ENCODE data around the gene SP140.
A peak's percentile ranks its signal among the peaks of the same experiment; 100 is the strongest.
"Not testable (repeated sequence)": the region's sequence is repeated elsewhere in the genome, so short reads cannot be mapped to it uniquely, and the experiment has no call there.

SP140 gene

GRCh38 chr2:230209422-230210051 lies 16.0 kb upstream of the SP140 start:
- no peaks in the 10 kb centered on the region for H3K27me3 ChIP-seq (ENCODE audit: control insufficient read depth in 1 of 2, insufficient read depth in 2 of 2, low read length in 2 of 2)
- H3K9me3 ChIP-seq (ENCODE audit: low read length) = no peaks in the 10 kb centered on the region
- no peak overlapping the region for H3K9ac ChIP-seq (ENCODE audit: low read length)
- peaks cover 75% of the 10 kb centered on the region for H3K36me3 ChIP-seq (ENCODE audit: insufficient read depth, low read length)
- H3K27ac ChIP-seq (ENCODE audit: low read depth, low read length) = no peak overlapping the region
- H3K4me3 ChIP-seq (ENCODE audit: low read depth in 1 of 2, low read length in 2 of 2) = no peak overlapping the region
- H3K4me1 ChIP-seq (ENCODE audit: insufficient read depth, low read length) = no peaks in the 10 kb centered on the region

- H3K27ac ChIP-seq (ENCODE audit: low read depth, low read length) = no peak overlapping the region
- H3K9ac ChIP-seq (ENCODE audit: low read length) = no peak overlapping the region
- peaks cover 29% of the 10 kb centered on the region for H3K36me3 ChIP-seq (ENCODE audit: insufficient read depth, low read length)
- H3K4me1 ChIP-seq (ENCODE audit: insufficient read depth, low read length) = peaks cover 9% of the 10 kb centered on the region
- H3K27me3 ChIP-seq (ENCODE audit: control insufficient read depth in 1 of 2, insufficient read depth in 2 of 2, low read length in 2 of 2) = no peaks in the 10 kb centered on the region
- no peaks in the 10 kb centered on the region for H3K9me3 ChIP-seq (ENCODE audit: low read length)
- H3K4me3 ChIP-seq (ENCODE audit: low read depth in 1 of 2, low read length in 2 of 2) = no peak overlapping the region
These were observed 9.0 kb upstream of the SP140 start for GRCh38 chr2:230216489-230216888.

- Histone ChIP-seq H3K27me3 (ENCODE audit: control insufficient read depth in 1 of 2, insufficient read depth in 2 of 2, low read length in 2 of 2) (no peaks in the 10 kb centered on the region), H3K27ac (ENCODE audit: low read depth, low read length) (no peak overlapping the region), H3K4me1 (ENCODE audit: insufficient read depth, low read length) (peaks cover 9% of the 10 kb centered on the region), H3K9ac (ENCODE audit: low read length) (no peak overlapping the region), H3K4me3 (ENCODE audit: low read depth in 1 of 2, low read length in 2 of 2) (no peak overlapping the region), H3K9me3 (ENCODE audit: low read length) (no peaks in the 10 kb centered on the region), H3K36me3 (ENCODE audit: insufficient read depth, low read length) (peaks cover 19% of the 10 kb centered on the region)
These were observed 8.1 kb upstream of the SP140 start for GRCh38 chr2:230217424-230217823.

GRCh38 chr2:230218421-230218820 lies 7.1 kb upstream of the SP140 start:
- H3K27me3 ChIP-seq (ENCODE audit: control insufficient read depth in 1 of 2, insufficient read depth in 2 of 2, low read length in 2 of 2) = no peaks in the 10 kb centered on the region
- H3K27ac ChIP-seq (ENCODE audit: low read depth, low read length) = no peak overlapping the region
- H3K9ac ChIP-seq (ENCODE audit: low read length) = no peak overlapping the region
- H3K36me3 ChIP-seq (ENCODE audit: insufficient read depth, low read length) = peaks cover 10% of the 10 kb centered on the region
- H3K9me3 ChIP-seq (ENCODE audit: low read length) = no peaks in the 10 kb centered on the region
- peaks cover 9% of the 10 kb centered on the region for H3K4me1 ChIP-seq (ENCODE audit: insufficient read depth, low read length)
- H3K4me3 ChIP-seq (ENCODE audit: low read depth in 1 of 2, low read length in 2 of 2) = peak overlapping the region in 1 of 2 donors; percentile 82

- Histone ChIP-seq H3K4me3 (ENCODE audit: low read depth in 1 of 2, low read length in 2 of 2) (peak within 1 kb of the TSS; percentile 79 to 82), H3K9me3 (ENCODE audit: low read length) (no peaks in the 10 kb centered on the region), H3K9ac (ENCODE audit: low read length) (peak within 1 kb of the TSS; percentile 79), H3K36me3 (ENCODE audit: insufficient read depth, low read length) (peaks cover 5% of the 10 kb centered on the region), H3K4me1 (ENCODE audit: insufficient read depth, low read length) (peaks cover 9% of the 10 kb centered on the region), H3K27ac (ENCODE audit: low read depth, low read length) (peak within 1 kb of the TSS; percentile 91), H3K27me3 (ENCODE audit: control insufficient read depth in 1 of 2, insufficient read depth in 2 of 2, low read length in 2 of 2) (no peaks in the 10 kb centered on the region)
These were observed 5.9 kb upstream of the SP140 start, which contains the start of gene SP110 for GRCh38 chr2:230219419-230220331. SP110 (minus strand) TSS chr2:230219984; CDS start chr2:230216927, 3,057 bp downstream.

GRCh38 chr2:230220347-230220969 lies 5.1 kb upstream of the SP140 start:
- Histone ChIP-seq H3K9me3 (ENCODE audit: low read length) (no peaks in the 10 kb centered on the region), H3K36me3 (ENCODE audit: insufficient read depth, low read length) (peaks cover 5% of the 10 kb centered on the region), H3K27ac (ENCODE audit: low read depth, low read length) (peak overlapping the region; percentile 91), H3K27me3 (ENCODE audit: control insufficient read depth in 1 of 2, insufficient read depth in 2 of 2, low read length in 2 of 2) (no peaks in the 10 kb centered on the region), H3K4me1 (ENCODE audit: insufficient read depth, low read length) (peaks cover 9% of the 10 kb centered on the region), H3K9ac (ENCODE audit: low read length) (peak overlapping the region; percentile 79), H3K4me3 (ENCODE audit: low read depth in 1 of 2, low read length in 2 of 2) (peak overlapping the region; percentile 79 to 82)

- H3K36me3 ChIP-seq (ENCODE audit: insufficient read depth, low read length) = peaks cover 1% of the 10 kb centered on the region
- H3K9me3 ChIP-seq (ENCODE audit: low read length) = no peaks in the 10 kb centered on the region
- peaks cover 9% of the 10 kb centered on the region for H3K4me1 ChIP-seq (ENCODE audit: insufficient read depth, low read length)
- H3K4me3 ChIP-seq (ENCODE audit: low read depth in 1 of 2, low read length in 2 of 2) = no peak overlapping the region
- no peak overlapping the region for H3K9ac ChIP-seq (ENCODE audit: low read length)
- no peak overlapping the region for H3K27ac ChIP-seq (ENCODE audit: low read depth, low read length)
- H3K27me3 ChIP-seq (ENCODE audit: control insufficient read depth in 1 of 2, insufficient read depth in 2 of 2, low read length in 2 of 2) = no peaks in the 10 kb centered on the region
These were observed 4.0 kb upstream of the SP140 start for GRCh38 chr2:230221493-230221892.

- not testable (repeated sequence) for H3K9ac ChIP-seq (ENCODE audit: low read length); H3K9me3 ChIP-seq (ENCODE audit: low read length); H3K36me3 ChIP-seq (ENCODE audit: insufficient read depth, low read length); H3K27me3 ChIP-seq (ENCODE audit: control insufficient read depth in 1 of 2, insufficient read depth in 2 of 2, low read length in 2 of 2); H3K27ac ChIP-seq (ENCODE audit: low read depth, low read length); H3K4me3 ChIP-seq (ENCODE audit: low read depth in 1 of 2, low read length in 2 of 2); H3K4me1 ChIP-seq (ENCODE audit: insufficient read depth, low read length)
These were observed 2.7 kb upstream of the SP140 start for GRCh38 chr2:230222829-230223228.

- H3K36me3 ChIP-seq (ENCODE audit: insufficient read depth, low read length) = no peaks in the 10 kb centered on the region
- H3K9ac ChIP-seq (ENCODE audit: low read length) = no peak overlapping the region
These were observed 1.1 kb upstream of the SP140 start for GRCh38 chr2:230224458-230224857.

GRCh38 chr2:230226051-230226551 lies 565 bp downstream of the SP140 start:
- Histone ChIP-seq H3K9me3 (ENCODE audit: low read length) (no peaks in the 10 kb centered on the region), H3K36me3 (ENCODE audit: insufficient read depth, low read length) (no peaks in the 10 kb centered on the region), H3K27me3 (ENCODE audit: control insufficient read depth in 1 of 2, insufficient read depth in 2 of 2, low read length in 2 of 2) (no peaks in the 10 kb centered on the region), H3K4me3 (ENCODE audit: low read depth in 1 of 2, low read length in 2 of 2) (no peak overlapping the region), H3K4me1 (ENCODE audit: insufficient read depth, low read length) (no peaks in the 10 kb centered on the region), H3K9ac (ENCODE audit: low read length) (no peak overlapping the region), H3K27ac (ENCODE audit: low read depth, low read length) (no peak overlapping the region)

More at GRCh38 chr2:230224458-230224857, 1.1 kb upstream of the SP140 start:
- Histone ChIP-seq H3K4me1 (ENCODE audit: insufficient read depth, low read length) (peaks cover 3% of the 10 kb centered on the region), H3K9me3 (ENCODE audit: low read length) (no peaks in the 10 kb centered on the region), H3K27ac (ENCODE audit: low read depth, low read length) (no peak overlapping the region), H3K4me3 (ENCODE audit: low read depth in 1 of 2, low read length in 2 of 2) (no peak overlapping the region), H3K27me3 (ENCODE audit: control insufficient read depth in 1 of 2, insufficient read depth in 2 of 2, low read length in 2 of 2) (no peaks in the 10 kb centered on the region)

GRCh38 chr2:230227216-230227615 lies 1.7 kb downstream of the SP140 start:
- Histone ChIP-seq H3K4me1 (ENCODE audit: insufficient read depth, low read length) (no peaks in the 10 kb centered on the region), H3K9me3 (ENCODE audit: low read length) (no peaks in the 10 kb centered on the region), H3K4me3 (ENCODE audit: low read depth in 1 of 2, low read length in 2 of 2) (no peak overlapping the region), H3K36me3 (ENCODE audit: insufficient read depth, low read length) (no peaks in the 10 kb centered on the region), H3K27me3 (ENCODE audit: control insufficient read depth in 1 of 2, insufficient read depth in 2 of 2, low read length in 2 of 2) (no peaks in the 10 kb centered on the region), H3K27ac (ENCODE audit: low read depth, low read length) (no peak overlapping the region), H3K9ac (ENCODE audit: low read length) (no peak overlapping the region)

Data from muscle layer of colon (tissue), 2 donors.